HG02623 (cell line): ENCODE data around the gene ACOT7.

Experiments used
- ATAC-seq: cut with Tn5 transposase; IDR thresholded peaks from one replicate; pipeline ENCODE4 v1.9.1; 2021; ENCODE audit warnings: moderate library complexity; ENCODE audit not compliant: unreplicated experiment

ACOT7 gene

DNA sequence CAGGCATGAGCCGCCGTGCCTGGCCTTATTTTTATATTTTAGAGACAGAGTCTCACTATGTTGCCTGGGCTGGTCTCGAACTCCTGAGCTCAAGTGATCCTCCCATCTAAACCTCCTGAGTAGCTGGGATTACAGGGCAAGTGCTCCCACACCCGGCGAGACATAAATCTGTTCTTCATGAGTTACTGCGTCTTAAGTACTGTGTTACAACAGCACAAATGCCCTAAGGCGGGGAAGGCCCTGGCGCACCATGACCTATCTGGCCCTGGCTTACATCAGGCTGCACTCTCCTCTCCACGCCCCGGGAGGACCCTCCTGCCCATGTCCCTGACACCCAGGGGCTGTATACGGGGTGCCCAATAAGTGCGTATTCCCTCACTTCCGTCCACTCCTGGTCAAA lies 136.9 kb downstream of the ACOT7 start:
- ATAC-seq: no peak

- ATAC-seq: no peak
Observed at GRCh38 chr1:6254691-6255090, 138.9 kb downstream of the ACOT7 start.

DNA sequence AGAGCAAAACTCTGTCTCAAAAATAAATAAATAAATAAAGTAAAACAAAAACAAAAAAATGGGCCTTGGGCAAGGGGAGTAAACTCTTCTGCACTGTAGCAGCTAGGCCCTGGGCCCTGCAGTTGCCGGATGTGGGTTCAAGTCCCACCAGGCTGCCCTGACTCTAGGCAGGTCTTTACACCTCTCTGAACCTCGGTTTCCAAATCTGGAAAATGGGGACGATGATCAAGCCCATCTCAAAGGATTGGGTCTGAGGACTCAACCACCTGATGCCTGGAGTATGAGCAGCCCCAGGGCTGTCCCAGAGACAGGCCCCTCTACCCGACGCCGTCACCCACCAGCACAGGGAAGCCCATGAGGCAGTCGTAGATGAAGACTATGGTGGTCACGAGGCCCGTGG lies 140.2 kb downstream of the ACOT7 start:
- ATAC-seq: no peak

DNA sequence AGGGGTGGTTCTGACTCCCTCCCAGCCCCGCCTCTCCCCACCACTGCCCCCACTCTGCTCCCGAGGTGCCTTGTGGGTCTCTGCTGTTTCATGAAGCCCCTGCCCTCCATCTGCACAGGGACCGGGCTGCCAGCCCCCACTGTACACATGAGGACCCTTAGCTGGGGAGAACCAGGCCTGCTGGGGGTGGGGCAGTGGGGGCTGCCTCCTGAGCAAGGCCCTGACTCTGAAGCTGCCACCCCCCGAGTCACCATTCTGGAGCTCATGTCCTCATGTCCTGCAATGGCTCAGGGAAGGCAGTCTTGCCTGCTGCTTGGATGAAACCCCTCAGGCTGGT lies 141.2 kb downstream of the ACOT7 start:
- ATAC-seq: no peak

- ATAC-seq: no peak
Observed at GRCh38 chr1:6251681-6252373, 141.7 kb downstream of the ACOT7 start.

GRCh38 chr1:6251233-6251632 lies 142.3 kb downstream of the ACOT7 start:
- no peak for ATAC-seq

DNA sequence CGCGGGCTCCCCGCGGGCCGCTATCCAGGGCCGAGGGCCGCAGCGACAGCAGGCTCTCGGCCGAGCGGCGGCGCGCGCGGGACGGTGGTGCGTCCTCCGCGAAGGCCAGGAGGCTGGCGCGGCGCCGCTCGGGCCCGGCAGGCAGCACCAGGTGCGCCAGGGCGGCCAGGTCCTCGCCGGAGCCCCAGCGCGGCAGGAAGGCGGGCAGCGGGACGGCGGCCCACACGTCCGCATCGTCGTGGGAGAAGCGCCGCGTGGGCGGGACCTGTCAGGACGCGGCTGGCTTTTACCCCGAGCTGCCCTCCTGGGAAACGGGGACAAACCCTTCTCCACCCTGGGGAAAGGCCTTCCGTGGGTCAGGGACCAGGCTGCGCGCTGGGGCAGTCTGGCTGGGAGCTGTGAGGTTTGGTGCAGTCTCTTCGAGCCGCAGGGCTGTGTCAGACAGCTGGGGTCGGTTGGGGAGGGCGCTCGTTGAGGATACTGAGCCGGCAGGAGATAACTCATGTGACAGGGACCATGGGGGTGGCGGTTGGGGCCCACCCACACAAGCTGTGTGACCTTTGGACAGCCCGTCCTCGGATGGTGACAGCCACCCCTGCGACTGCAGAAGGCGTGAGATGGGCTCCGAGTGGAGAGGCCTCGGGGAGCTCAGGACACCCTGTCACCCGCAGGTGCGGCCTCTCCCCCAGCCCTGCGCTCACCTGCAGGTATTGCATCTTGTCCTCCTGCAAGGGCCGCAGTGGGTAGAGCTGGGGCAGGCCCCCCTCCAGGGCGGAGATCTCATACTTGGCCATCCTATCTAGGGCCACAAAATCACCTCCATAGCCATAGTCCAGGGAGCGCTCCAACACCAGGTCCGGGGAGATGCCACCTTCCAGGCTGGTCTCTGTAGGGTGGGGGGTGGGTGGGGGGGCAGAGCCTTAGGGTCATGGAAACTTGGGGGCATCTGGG lies 143.6 kb downstream of the ACOT7 start:
- ATAC-seq: no peak

GRCh38 chr1:6248932-6249738 lies 144.4 kb downstream of the ACOT7 start:
- no peak for ATAC-seq

DNA sequence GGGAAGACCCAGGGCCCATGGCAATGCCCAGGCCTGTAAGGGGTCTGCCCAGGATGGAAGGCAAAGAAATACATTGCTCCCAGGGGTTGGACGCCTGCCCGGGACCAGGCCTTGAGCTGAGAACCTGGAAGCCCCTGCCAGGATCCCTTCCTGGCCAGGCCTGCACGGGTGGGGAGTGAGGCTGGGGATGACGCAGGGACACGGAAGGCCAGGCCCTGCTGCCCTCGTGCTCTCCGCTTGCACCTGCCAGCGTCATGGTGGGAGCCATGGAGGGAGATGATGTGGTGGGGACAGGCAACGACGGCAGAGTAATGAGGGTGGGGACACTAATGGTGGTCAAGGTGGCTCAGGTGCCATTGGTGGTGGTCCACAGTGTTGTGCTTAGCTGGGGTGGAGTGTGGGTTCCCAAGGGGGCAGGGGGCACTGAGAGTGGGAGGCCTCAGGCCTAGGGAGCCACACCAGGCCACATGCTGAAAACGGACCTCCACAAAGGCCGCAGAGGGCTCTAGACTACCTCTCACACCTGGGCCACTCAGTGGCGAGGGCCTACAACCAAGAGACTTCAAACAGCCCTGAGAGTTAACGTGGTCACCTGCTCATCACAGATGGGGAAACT lies 145.3 kb downstream of the ACOT7 start:
- no peak for ATAC-seq

GRCh38 chr1:6247651-6248050 lies 145.9 kb downstream of the ACOT7 start:
- ATAC-seq: no peak

DNA sequence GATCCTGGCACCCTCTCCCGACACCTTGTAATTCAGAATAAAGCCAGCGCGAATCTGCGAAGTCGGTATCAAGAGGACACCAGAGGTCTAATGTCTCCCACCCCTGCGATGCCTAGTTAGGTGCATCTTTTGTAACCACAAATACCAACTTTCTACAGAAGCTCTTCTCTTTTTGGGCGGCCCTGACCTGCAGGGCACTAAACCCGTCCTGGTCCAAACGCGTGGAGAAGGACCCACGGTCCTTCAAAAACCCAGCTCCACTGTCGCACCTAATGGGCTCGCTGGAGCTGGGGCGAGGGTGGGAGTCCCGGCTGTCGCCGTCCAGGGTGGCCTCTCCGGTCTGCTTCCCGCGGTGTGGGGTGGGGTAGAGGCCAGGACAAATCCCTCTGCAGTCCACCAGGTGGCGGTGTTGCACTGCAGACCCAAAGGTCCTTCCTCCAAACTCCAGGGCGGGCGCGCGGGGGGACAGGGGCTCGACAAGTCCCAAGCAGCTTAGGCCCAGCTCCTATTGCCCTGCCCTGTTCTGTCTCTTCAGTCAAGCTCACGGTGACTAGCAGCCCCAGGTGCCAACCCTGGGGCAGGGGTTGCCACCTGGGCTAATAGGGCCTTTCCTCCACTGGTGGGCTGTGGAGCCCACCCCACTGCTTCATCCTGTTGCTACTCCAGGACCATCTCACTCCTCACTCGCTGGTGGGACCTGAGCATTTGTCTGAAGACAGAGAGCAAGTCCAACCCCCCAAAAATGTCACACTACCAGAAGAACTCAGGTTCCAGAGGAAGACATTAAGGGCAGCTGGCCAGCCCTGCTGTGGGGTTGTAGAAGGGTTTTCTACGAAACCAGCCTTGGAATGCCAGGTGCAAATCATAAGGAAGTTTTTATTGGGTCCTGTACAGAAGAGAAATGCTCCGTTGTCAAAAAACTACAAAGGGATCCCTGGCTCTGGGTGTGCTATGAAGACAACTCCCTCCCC lies 146.8 kb downstream of the ACOT7 start:
- peak; percentile 44 for ATAC-seq

GRCh38 chr1:6245869-6246496 lies 147.6 kb downstream of the ACOT7 start:
- no peak for ATAC-seq

- ATAC-seq: peak; percentile 55
Observed at GRCh38 chr1:6245086-6245868, 148.3 kb downstream of the ACOT7 start.

DNA sequence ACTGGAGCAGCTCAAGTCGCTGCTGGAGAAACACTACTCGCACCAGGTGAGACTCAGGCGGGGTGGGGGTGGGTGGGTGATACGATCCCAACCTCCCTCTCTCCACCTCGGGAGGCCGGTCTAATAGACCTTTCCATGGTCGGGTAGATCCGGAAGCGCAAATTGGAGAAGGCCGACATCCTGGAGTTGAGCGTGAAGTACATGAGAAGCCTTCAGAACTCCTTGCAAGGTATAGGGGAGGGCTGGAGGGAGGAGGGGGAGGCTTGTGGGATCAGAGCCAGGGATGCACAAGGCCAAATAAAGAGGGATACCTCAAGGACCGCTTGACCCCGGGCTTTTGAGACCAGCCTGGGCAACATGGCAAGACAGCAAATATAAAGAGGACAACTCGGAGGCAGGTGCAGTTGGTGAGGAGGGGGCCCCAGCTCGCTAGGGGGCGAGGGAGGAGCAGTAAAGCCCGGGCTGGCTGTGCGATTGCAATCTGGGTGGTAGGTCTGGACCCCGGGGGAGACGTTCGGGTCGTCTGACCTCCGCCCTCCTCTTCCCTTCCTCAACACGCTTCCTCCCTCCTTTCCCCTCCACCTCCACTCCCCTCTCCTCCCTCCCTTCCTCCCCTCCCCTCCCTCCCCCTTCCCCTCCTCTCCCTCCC lies 149.0 kb downstream of the ACOT7 start:
- ATAC-seq: no peak

- ATAC-seq: no peak
Observed at GRCh38 chr1:6243993-6244392, 149.6 kb downstream of the ACOT7 start, which contains the start of gene HES3. TSS of gene HES3 (plus strand) at chr1:6244179. CDS start at chr1:6244366, 187 bp downstream.

- no peak for ATAC-seq
Observed at GRCh38 chr1:6243053-6243834, 150.3 kb downstream of the ACOT7 start.
